Heart left ventricle (tissue), 13 donors: ENCODE measurements around the gene RBBP4.

Experiments
- CTCF ChIP-seq, 12 donors: fragments of 200-600 bp; sonication (generic) in 4 of 12; IDR thresholded peaks; one replicate each; pipeline versions ENCODE4 v1.5.0 to v1.8.0; 2018 to 2022; ENCODE audit warnings: antibody characterized with exemption in 12 of 12, mild to moderate bottlenecking in 5 of 12
- POLR2A ChIP-seq, 2 donors: fragments of 450-650 bp; IDR thresholded peaks; one replicate each; pipeline ENCODE4 v1.6.1; 2017; ENCODE audit warnings: antibody characterized with exemption in 2 of 2, mild to moderate bottlenecking in 2 of 2, moderate library complexity in 2 of 2
- donor health status: ischemic (EF 13 %, LVEDD 7.1; RV severe dilation, severe dysfunction).
- donor health status: DM: no; HTN: yes; CAD: no.
- donor health status: DM: no; HTN: no; CAD: no.
- donor health status: ischemic (EF 25% LVEDD 6.9; RV normal size, moderate dysfunction).
- donor health status: ischemic (EF 25% LVEDD 5.7; RV mildly dilated, moderate dysfunction).
- donor health status: ischemic (EF 35%, LVEDD 5.7; RV mildly dilated, moderate dysfunction).
- donor health status: nonischemic (EF 11% LVEDD 7.7; RV severe dilation, severe dysfunction).
- donor health status: DM: yes; HTN: yes; CAD: no.
- donor health status: PGD.
- donor health status: ischemic (EF 29% LVEDD 5.4; RV normal size, mild dysfunction).
- donor health status: nonischemic (EF 23%, LVEDD 6.1; RV moderate dilation, normal function).

GRCh38 chr1:32719681-32720275 lies 68.8 kb downstream of the RBBP4 start:
- no peak for TF ChIP-seq CTCF (IDR thresholded peaks at IDR 0.05)
- no peak for TF ChIP-seq POLR2A (IDR thresholded peaks at IDR 0.05)
